Neural progenitor cell (in vitro differentiated cells): ENCODE measurements around the gene ABCG4.

Experiments
- CTCF ChIP-seq: fragments of 200-600 bp; sonication (generic); IDR thresholded peaks from 2 replicates; pipeline ENCODE4 v1.5.1; 2017; ENCODE audit warnings: antibody characterized with exemption, mild to moderate bottlenecking
- EZH2 ChIP-seq: fragments of 200-600 bp; sonication (generic); IDR thresholded peaks from 2 replicates; pipeline ENCODE4 v1.6.1; 2017; ENCODE audit warnings: antibody characterized with exemption, mild to moderate bottlenecking, moderate library complexity
- EZH2phosphoT487 ChIP-seq: fragments of 200-600 bp; sonication (generic); IDR thresholded peaks from 2 replicates; pipeline ENCODE4 v1.6.1; 2017; ENCODE audit warnings: antibody characterized with exemption

GRCh38 chr11:119185981-119186634 is 37.3 kb downstream of the ABCG4 start:
- TF ChIP-seq CTCF (no peak), EZH2phosphoT487 (no peak), EZH2 (no peak)
